Lung (tissue), 12 donors: ENCODE results near the gene NLN. TPM values are rescaled to one million over a fixed set of nuclear protein-coding genes. Genes with fewer than 3 reads are reported as not detected.
"Not testable (repeated sequence)": the region's sequence is repeated elsewhere in the genome, so short reads cannot be mapped to it uniquely, and the experiment has no call there.

ENCODE experiments used
- ATAC-seq: fragments of 200-7000 bp; cut with Tn5 transposase; one replicate; pipeline ENCODE4 v1.9.1; 2020; ENCODE audit warnings: moderate number of reproducible peaks; ENCODE audit not compliant: insufficient read depth, low FRiP score
- DNase-seq, 3 donors: peaks; one replicate each; pipeline ENCODE4 v3.0.0-alpha.2; 2013 to 2017
- H3K27ac ChIP-seq, 2 donors: one replicate each; pipeline ENCODE4 v1.5.1; 2013; ENCODE audit warnings: mild to moderate bottlenecking in 2 of 2, moderate library complexity in 2 of 2, control low read depth in 1 of 2, inconsistent platforms in 1 of 2, low read depth in 1 of 2, low read length in 1 of 2
- H3K27me3 ChIP-seq, 3 donors: one replicate each; pipeline ENCODE4 v1.5.1; 2013; ENCODE audit warnings: low read length in 2 of 3; ENCODE audit not compliant: control insufficient read depth in 3 of 3, insufficient read depth in 3 of 3
- H3K36me3 ChIP-seq, 4 donors: one replicate each; pipeline ENCODE4 v1.5.1; 2013; ENCODE audit warnings: low read length in 4 of 4, mild to moderate bottlenecking in 1 of 4, moderate library complexity in 1 of 4; ENCODE audit not compliant: control insufficient read depth in 4 of 4, insufficient read depth in 4 of 4
- H3K4me1 ChIP-seq, 5 donors: one replicate each; pipeline ENCODE4 v1.5.1; 2013; ENCODE audit warnings: low read length in 5 of 5, mild to moderate bottlenecking in 2 of 5, moderate library complexity in 1 of 5; ENCODE audit not compliant: control insufficient read depth in 5 of 5, insufficient read depth in 5 of 5
- H3K4me3 ChIP-seq: one replicate; pipeline ENCODE4 v1.5.1; 2013; ENCODE audit warnings: mild to moderate bottlenecking, control low read depth, moderate library complexity
- H3K9ac ChIP-seq, 2 donors: one replicate each; pipeline ENCODE4 v1.5.1; 2013; ENCODE audit warnings: low read length in 2 of 2, control low read depth in 1 of 2; ENCODE audit not compliant: insufficient read depth in 1 of 2
- H3K9me3 ChIP-seq, 4 donors: one replicate each; pipeline ENCODE4 v1.5.1; 2013; ENCODE audit warnings: low read length in 3 of 4, mild to moderate bottlenecking in 1 of 4, moderate library complexity in 1 of 4; ENCODE audit not compliant: control insufficient read depth in 4 of 4, insufficient read depth in 3 of 4
- CTCF ChIP-seq: IDR thresholded peaks from 2 replicates; pipeline ENCODE4 v1.5.1; 2012; ENCODE audit warnings: mild to moderate bottlenecking; ENCODE audit errors: control extremely low read depth, extremely low read depth
- WGBS, 2 donors: extraction: QIAGEN DNeasy Blood & Tissue Kit; methylation state at CpG; one replicate each; pipeline ENCODE4 v1.1.7; 2013; 5-methylcytosine and 5-hydroxymethylcytosine counted together
- polyA plus RNA-seq, 2 donors: library from polyadenylated mRNA; stranded (reverse); fragments of 200-250 nt; gene quantifications; one replicate each; pipeline ENCODE4 v1.2.1, GENCODE V29; 2013
- total RNA-seq, 2 donors: library from RNA; depleted of rRNA in 1 of 2; stranded (reverse); fragments of >200 nt in 1 of 2; gene quantifications; one replicate each; pipeline ENCODE4 v1.2.1, GENCODE V29; 2014 to 2021
- donor health status: control.
- donor health status: control.
- donor health status: Bipolar disorder and iron deficiency.
- donor health status: healthy.
- donor health status: DM: yes; HTN: yes; CAD: no.

Gene NLN
- total and polyA plus RNA-seq, 4 donors: 2.9 to 21.3 (median 11.8) TPM

- no peak overlapping the region for H3K9ac ChIP-seq
- TF ChIP-seq CTCF: no peak
- no peak overlapping the region for H3K4me3 ChIP-seq
- DNase-seq (no peak), ATAC-seq (no peak)
- no peaks in the 10 kb centered on the region for H3K27me3 ChIP-seq
- H3K36me3 ChIP-seq: no peaks in the 10 kb centered on the region
- no peaks in the 10 kb centered on the region for H3K4me1 ChIP-seq
- no peaks in the 10 kb centered on the region for H3K9me3 ChIP-seq
- WGBS, 2 donors: 28 to 39% methylated on average over 3 of the region's 3 CpGs
- no peak overlapping the region for H3K27ac ChIP-seq
Measured at GRCh38 chr5:65840071-65840470, 118.1 kb downstream of the NLN start.

GRCh38 chr5:65844763-65845162 is 122.8 kb downstream of the NLN start:
- WGBS, 2 donors: 70 to 84% methylated on average over 4 of the region's 4 CpGs
- H3K9ac ChIP-seq, H3K9me3 ChIP-seq, H3K27ac ChIP-seq, H3K4me1 ChIP-seq, H3K27me3 ChIP-seq, DNase-seq, ATAC-seq, H3K36me3 ChIP-seq, H3K4me3 ChIP-seq: not testable (repeated sequence)

GRCh38 chr5:65846101-65846500 is 124.1 kb downstream of the NLN start:
- no peaks in the 10 kb centered on the region for H3K9me3 ChIP-seq
- H3K4me3 ChIP-seq: no peak overlapping the region
- no peaks in the 10 kb centered on the region for H3K4me1 ChIP-seq
- no peak overlapping the region for H3K9ac ChIP-seq
- 87 to 100% methylated on average over 1 of the region's 1 CpG for WGBS, 2 donors
- no peaks in the 10 kb centered on the region for H3K27me3 ChIP-seq
- no peaks in the 10 kb centered on the region for H3K36me3 ChIP-seq
- no peak for TF ChIP-seq CTCF
- ATAC-seq: no peak
- H3K27ac ChIP-seq: no peak overlapping the region
- DNase-seq: no peak

GRCh38 chr5:65847019-65847418 is 125.0 kb downstream of the NLN start:
- H3K4me1 ChIP-seq: not testable (repeated sequence)

GRCh38 chr5:65849918-65850317 is 127.9 kb downstream of the NLN start:
- not testable (repeated sequence) for H3K36me3 ChIP-seq, ATAC-seq, H3K4me3 ChIP-seq, H3K9ac ChIP-seq, H3K4me1 ChIP-seq, H3K27me3 ChIP-seq, H3K9me3 ChIP-seq, H3K27ac ChIP-seq, DNase-seq
- 67% methylated on average over 1 of the region's 1 CpG; no CpG with 5 or more reads in 1 of the 2 donors for WGBS, 2 donors

More at GRCh38 chr5:65847019-65847418, 125.0 kb downstream of the NLN start:
- DNase-seq, H3K4me3 ChIP-seq, ATAC-seq, H3K27ac ChIP-seq, H3K36me3 ChIP-seq, H3K9ac ChIP-seq, H3K27me3 ChIP-seq, H3K9me3 ChIP-seq: not testable (repeated sequence)
- WGBS, 2 donors: 95 to 98% methylated on average over 5 of the region's 5 CpGs
